Kidney capillary endothelial cell (primary cell): ENCODE measurements around the gene EMID1.

Experiments used
- DNase-seq: peaks from one replicate; pipeline ENCODE4 v3.0.0-alpha.2; 2018; ENCODE audit warnings: low spot score

The EMID1 gene

GRCh38 chr22:29205594-29206371 is at the start of gene EMID1:
EMID1 (plus strand) TSS chr22:29205896; CDS start chr22:29206039, 143 bp downstream.
- no peak for DNase-seq

GRCh38 chr22:29155966-29156365 is 49.7 kb upstream of the EMID1 start:
- DNase-seq = no peak

GRCh38 chr22:29156507-29156906 is 49.2 kb upstream of the EMID1 start:
- DNase-seq = no peak

GRCh38 chr22:29157759-29158535 is 47.7 kb upstream of the EMID1 start:
- no peak for DNase-seq

- DNase-seq = no peak
Measured at GRCh38 chr22:29158546-29158945, 47.1 kb upstream of the EMID1 start.

- no peak for DNase-seq
Measured at GRCh38 chr22:29163808-29164207, 41.9 kb upstream of the EMID1 start.

- DNase-seq = no peak
Measured at GRCh38 chr22:29165321-29166060, 40.2 kb upstream of the EMID1 start.

- no peak for DNase-seq
Measured at GRCh38 chr22:29166180-29166579, 39.5 kb upstream of the EMID1 start.

- DNase-seq = no peak
Measured at GRCh38 chr22:29167032-29167911, 38.4 kb upstream of the EMID1 start.

- no peak for DNase-seq
Measured at GRCh38 chr22:29171721-29172120, 34.0 kb upstream of the EMID1 start.

- no peak for DNase-seq
Measured at GRCh38 chr22:29172216-29172615, 33.5 kb upstream of the EMID1 start.

- DNase-seq = no peak
Measured at GRCh38 chr22:29175312-29175835, 30.3 kb upstream of the EMID1 start.

- DNase-seq = no peak
Measured at GRCh38 chr22:29183971-29184848, 21.5 kb upstream of the EMID1 start.

GRCh38 chr22:29184849-29185490 is 20.7 kb upstream of the EMID1 start:
- no peak for DNase-seq

GRCh38 chr22:29186302-29186701 is 19.4 kb upstream of the EMID1 start:
- no peak for DNase-seq

- DNase-seq = no peak
Measured at GRCh38 chr22:29187831-29188230, 17.9 kb upstream of the EMID1 start.

GRCh38 chr22:29190051-29190450 is 15.6 kb upstream of the EMID1 start:
- DNase-seq = no peak

- no peak for DNase-seq
Measured at GRCh38 chr22:29190918-29191317, 14.8 kb upstream of the EMID1 start.

GRCh38 chr22:29193021-29193420 is 12.7 kb upstream of the EMID1 start:
- DNase-seq = no peak

GRCh38 chr22:29194184-29194583 is 11.5 kb upstream of the EMID1 start:
- no peak for DNase-seq
